Tongue (tissue), 2 donors: ENCODE data around the gene NCEH1. TPM values are rescaled to one million over a fixed set of nuclear protein-coding genes. Genes with fewer than 3 reads are reported as not detected.
"Not testable (repeated sequence)": the region's sequence is repeated elsewhere in the genome, so short reads cannot be mapped to it uniquely, and the experiment has no call there.

Experiments
- DNase-seq: peaks from one replicate; pipeline ENCODE4 v3.0.0-alpha.2; 2015
- total RNA-seq: library from RNA; depleted of rRNA; stranded (reverse); fragments of >200 nt; gene quantifications from one replicate; pipeline ENCODE4 v1.2.3, GENCODE V29; 2014

The NCEH1 gene
- total RNA-seq: 4.7 TPM

DNA sequence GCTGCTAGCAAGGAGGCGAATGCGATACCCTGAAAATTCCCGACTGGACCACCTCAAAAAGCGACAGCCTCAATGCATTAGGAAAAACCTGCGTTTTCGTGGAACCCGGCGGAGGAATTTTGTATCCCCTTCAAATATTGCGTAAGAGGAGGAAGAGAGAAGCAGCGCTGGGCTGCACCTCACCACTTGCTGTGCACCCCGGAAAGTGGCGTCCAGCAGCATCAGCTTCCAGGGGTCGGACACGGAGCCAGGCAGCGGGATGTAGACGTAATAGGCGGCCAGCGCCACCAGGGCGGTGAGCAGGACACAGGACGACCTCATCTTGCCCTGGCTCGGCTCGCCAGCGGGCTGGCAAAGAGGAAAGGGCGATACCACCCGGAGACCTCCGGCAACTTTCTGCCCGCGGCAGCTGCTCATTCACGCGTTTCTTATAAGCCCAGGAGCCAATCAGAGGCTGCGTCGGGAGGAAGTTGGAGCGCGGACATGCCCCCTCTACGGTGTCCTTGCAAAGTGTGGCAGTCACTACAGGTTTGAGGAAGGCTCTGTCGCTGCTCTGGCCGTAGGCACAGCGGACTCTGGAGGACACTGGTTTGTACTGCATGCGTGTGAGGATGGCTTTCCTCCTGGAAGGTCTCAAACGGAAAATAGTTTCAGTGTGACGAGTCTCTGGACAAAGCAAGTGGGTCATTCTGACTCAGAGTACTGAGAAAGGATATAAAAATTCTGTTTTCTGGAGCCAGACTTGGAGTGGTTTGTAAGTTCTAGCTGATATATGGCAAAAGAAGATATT, at the start of gene NCEH1:
TSS of gene NCEH1 (minus strand) at position 404 of the 790 bp plus-strand sequence. CDS start at position 321, 83 bp downstream.
- peak; percentile 93 for DNase-seq

- not testable (repeated sequence) for DNase-seq
Observed at GRCh38 chr3:172760416-172760815, 49.5 kb upstream of the NCEH1 start.

- DNase-seq: no peak
Observed at GRCh38 chr3:172753125-172753524, 42.3 kb upstream of the NCEH1 start.

DNA sequence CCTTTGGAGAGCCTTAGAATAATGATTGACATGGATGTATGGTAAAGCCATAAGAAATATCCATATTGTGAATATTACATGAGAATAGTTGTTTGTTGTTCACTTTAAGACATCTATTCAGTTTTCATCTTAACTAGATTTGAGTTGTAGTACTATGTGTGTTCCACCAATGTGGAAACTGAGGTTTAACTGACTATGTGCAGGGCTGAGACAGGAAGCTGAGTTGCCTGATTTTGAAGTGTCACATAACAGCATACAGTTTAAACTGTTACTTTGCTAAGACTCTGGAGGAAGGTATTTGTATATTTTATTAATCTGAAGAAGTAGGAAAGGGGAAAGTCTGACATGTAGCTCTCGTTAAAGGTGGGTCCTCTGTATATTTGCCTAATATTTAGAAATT, 41.8 kb upstream of the NCEH1 start:
- no peak for DNase-seq

GRCh38 chr3:172751175-172751704, 40.4 kb upstream of the NCEH1 start:
- DNase-seq: peak; percentile 51

GRCh38 chr3:172750368-172751174, 39.7 kb upstream of the NCEH1 start, which contains the start of gene ECT2:
Gene ECT2 (plus strand): TSS chr3:172750726. CDS start chr3:172754531, 3,805 bp downstream.
- peak; percentile 100 for DNase-seq

DNA sequence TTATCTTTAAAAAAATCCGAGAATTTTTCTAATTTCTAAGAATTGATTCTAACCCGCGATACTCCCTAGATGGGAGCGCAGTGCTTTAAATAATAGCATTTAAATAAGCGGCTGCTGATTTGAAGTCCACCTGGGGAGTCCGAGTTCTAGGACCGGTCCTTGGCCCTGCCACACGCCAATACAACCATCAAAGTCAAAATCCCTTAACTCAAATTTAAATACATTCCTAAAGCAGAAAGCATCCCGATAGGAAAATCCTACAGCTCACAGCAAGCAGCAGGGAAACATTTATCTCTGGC, 39.2 kb upstream of the NCEH1 start:
- DNase-seq: no peak

DNA sequence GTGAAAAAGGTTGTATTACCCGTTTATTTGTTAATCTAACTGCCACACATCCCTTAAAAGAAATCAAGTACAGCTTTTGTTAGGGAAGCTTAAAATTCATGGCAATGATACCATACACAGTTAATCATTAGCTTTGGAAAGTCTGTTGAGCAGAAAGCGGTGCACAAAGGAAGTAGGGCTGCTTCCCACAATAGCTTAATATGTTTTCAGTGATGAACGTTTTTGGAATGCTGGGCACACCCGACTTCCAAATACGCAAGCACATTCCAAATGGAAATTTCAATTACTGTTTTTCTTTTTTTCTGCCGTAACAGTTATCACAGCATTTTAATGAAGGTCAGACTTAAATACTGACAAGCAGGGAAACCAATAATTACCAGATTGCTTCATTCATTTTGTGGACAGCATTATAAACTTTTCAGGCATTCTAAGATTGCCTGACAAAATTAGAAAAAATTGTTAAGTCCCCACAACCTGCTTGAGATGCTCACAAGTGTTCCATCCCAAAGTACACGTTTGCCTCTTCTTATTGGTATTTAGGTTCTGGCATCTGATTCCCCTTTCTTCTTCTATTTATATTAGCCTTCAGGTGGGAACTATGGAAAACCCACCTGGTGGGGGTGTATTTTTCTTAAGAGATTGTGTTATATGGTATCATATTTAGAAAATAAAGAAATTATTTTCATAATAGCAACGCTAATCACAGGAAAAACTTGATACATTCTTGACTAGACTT, 38.5 kb upstream of the NCEH1 start:
- DNase-seq: peak; percentile 47

- no peak for DNase-seq
Observed at GRCh38 chr3:172746475-172746874, 35.6 kb upstream of the NCEH1 start.

GRCh38 chr3:172739462-172739861, 28.6 kb upstream of the NCEH1 start:
- DNase-seq: no peak

- DNase-seq: no peak
Observed at GRCh38 chr3:172735014-172735413, 24.1 kb upstream of the NCEH1 start.

- no peak for DNase-seq
Observed at GRCh38 chr3:172726380-172726779, 15.5 kb upstream of the NCEH1 start.

DNA sequence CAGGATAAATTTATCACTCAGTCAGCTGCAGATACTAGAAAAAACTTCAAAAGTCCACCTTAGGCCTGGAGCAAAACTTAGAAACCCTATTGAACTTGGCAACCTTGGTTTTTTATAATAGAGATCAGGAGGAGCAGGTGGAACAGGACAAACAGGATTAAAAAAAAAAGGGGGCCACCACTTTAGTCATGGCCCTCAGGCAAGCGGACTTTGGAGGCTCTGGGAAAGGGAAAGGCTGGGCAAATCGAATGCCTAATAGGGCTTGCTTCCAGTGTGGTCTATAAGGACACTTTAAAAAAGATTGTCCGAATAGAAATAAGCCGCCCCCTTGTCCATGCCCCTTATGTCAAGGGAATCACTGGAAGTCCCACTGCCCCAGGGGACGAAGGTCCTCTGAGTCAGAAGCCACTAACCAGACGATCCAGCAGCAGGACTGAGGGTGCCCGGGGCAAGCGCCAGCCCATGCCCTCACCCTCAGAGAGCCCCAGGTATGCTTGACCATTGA, 11.7 kb upstream of the NCEH1 start:
- DNase-seq: not testable (repeated sequence)

- DNase-seq: no peak
Observed at GRCh38 chr3:172717493-172718088, 6.7 kb upstream of the NCEH1 start.

DNA sequence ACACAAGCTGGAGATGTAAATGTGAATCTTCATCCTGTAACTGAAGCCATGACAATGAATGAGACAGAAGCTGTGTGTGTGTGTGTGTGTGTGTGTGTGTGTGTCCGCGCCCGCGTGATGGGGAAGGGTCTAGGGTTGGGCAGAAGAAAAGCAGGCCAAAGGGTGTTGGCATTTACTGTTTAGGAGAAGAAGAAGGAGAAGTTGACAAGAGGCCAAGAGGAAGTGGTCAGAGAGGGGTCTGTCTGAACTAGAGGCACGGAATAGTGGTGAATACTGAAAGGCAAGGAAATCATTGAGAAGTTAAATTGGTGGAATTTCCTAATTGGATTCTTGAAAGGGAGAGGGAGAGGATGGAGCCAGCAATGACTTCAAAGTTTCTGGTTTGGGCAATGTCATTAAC, 5.6 kb upstream of the NCEH1 start:
- peak; percentile 7 for DNase-seq

DNA sequence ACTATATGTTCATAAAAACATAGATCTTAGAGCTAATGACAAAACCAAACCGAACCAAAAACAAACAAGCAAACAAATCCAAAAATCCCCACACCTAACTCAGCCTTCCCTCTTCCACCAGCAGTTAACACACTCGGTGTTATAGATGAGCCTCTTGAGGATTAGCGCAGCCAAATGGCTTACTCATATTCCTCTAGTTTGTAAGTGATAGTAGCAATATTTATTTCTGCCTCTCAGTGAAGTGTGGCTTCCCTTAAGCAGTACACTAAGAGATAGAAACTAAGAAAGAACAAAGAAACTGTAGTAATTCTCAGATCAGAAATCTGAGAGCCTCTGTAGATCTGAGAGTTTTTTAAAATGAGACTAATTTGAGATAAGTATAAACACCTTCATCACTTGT, 2.4 kb upstream of the NCEH1 start:
- DNase-seq: no peak

DNA sequence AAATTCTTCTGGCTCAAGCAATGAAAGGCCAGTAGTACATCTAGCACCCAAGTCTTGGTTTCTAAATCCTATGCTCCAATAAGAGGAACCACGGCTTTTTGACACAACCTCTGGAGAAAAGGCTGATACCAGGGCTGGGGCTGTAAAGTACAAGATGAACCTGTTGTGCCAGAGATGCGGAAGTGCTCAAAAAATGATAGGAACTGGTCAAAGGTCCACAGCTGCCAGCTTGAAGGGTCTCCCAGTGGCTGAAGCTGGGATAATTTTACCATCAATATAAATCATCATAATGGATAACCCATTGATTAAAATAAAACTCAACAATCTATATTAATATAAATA, 558 bp upstream of the NCEH1 start:
- DNase-seq: no peak

DNA sequence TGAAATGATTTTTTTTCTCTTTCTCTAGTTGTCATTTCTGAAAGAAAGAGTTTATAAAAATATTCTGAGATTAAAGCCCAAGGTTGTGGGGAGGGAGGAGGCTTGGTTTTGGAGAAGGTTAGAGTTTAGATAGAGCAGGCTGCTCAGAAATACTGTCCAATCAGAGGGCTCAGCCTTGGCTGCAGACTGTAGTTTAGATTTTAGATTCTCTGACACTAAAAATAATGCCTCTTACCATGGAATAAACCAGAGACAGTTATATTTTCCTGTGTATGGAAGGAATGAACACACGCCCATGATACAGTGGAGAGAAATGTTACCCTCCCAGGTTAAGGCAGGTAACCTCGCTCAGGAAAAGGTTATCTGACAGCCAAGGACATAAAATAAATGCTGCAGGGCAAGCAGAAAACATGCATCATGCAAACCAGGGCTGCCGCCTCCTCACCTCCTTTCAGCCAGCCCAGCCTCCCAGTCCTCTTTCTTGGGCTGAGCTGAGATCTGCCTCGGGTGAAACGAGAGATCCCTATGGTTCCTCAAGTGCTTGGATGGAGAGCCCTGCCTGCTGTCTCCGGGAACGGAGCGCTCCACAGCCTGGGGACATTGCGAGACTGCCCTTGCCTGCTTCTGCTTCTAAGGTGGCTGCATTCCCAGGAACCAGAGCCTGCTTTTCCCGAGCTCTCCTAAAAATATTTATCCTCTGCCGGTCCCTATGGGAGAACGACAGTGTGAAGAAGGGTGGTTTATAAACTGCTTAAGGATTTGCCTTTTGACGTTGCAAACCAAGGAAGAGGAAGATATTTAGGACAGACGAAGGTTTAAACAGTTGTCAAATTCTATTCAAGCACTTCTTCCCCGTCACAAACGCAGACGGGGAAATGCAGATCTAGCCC, 848 bp downstream of the NCEH1 start:
- DNase-seq: peak; percentile 41

DNA sequence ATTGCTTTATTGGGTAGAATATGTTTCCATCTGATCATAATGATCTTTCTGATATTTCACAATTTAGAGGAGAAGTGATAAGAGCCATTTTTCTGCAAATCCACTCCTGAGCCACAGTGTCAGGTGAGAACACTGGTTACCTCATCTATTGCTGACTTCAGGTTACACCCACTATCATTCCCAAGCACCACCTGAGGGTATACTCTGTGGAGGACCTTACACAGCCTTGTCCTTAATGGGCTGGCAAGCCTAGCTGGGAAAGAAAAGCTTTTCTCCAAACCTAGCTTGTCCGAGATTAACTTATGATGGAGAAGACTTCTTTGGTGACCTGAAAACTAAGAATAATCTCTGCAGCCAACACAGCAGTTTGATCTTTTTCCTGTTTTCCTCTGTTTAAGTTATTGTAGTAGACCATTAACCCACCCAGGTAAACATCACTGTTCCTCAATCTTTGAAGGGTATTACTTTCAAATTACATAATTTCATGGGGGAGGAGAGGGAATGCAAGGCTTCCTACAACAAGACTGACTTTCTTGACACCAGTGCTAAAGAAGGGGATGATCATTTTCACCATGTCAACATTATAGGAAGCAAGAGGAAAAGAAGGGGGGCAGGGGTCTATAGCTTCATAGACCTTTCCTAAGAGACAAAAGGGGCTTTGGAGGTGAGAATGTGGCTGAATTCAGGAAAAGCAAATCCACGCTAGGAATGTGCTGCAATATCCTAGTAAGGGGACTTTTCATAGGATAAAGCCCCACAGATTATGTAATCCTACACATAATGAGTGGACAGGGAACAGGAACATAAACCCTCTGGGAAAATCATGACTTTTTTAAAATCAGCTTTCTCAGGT, 1.7 kb downstream of the NCEH1 start:
- no peak for DNase-seq

DNA sequence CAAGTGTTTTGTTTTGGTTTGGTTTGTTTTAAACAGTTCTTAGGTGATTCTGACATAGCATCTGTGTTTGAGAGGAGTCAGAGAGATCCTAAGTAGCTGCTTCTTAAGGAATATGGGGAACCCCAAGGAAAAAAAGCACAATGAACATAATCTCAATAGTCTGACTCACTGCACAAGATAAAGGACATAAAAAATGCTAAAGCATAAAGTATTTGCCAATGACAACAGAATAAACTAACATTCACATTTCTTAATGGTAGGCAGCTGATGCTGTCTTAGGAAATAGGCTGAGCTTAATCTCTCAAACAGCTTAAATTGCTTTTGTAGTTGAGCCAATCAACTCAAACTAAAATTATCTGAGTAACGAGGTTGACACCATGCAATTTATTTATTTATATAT, 2.9 kb downstream of the NCEH1 start:
- no peak for DNase-seq
